Choroid plexus epithelial cell (primary cell): ENCODE results near the gene EPS8L2.

Source experiments
- DNase-seq: peaks from one replicate; pipeline ENCODE4 v3.0.0-alpha.2; 2010; ENCODE audit warnings: low read depth
- H3K4me3 ChIP-seq: 2 replicates; pipeline ENCODE4 v1.5.1; 2011; ENCODE audit warnings: low read depth, mild to moderate bottlenecking, control low read depth, low read length, moderate library complexity
- CTCF ChIP-seq: conservative IDR thresholded peaks from 2 replicates; pipeline ENCODE4 v1.5.1; 2011; ENCODE audit warnings: low read depth, mild to moderate bottlenecking, control low read depth, inconsistent platforms, low read length, moderate library complexity

EPS8L2 gene

GRCh38 chr11:704228-704674 is 1.8 kb upstream of the EPS8L2 start:
- H3K4me3 ChIP-seq: no peak overlapping the region
- no peak for TF ChIP-seq CTCF
- DNase-seq: no peak

GRCh38 chr11:704781-705645 is 1.0 kb upstream of the EPS8L2 start:
- DNase-seq: no peak
- H3K4me3 ChIP-seq: no peak overlapping the region
- no peak for TF ChIP-seq CTCF

GRCh38 chr11:706439-706956 is 467 bp downstream of the EPS8L2 start:
- H3K4me3 ChIP-seq: peak overlapping the region; percentile 55
- DNase-seq: peak; percentile 24
- no peak for TF ChIP-seq CTCF

GRCh38 chr11:706957-707816 is 1.2 kb downstream of the EPS8L2 start:
- H3K4me3 ChIP-seq: peak overlapping the region; percentile 55
- peak; percentile 17 for DNase-seq
- TF ChIP-seq CTCF: no peak

GRCh38 chr11:707817-708420 is 1.9 kb downstream of the EPS8L2 start:
- no peak overlapping the region for H3K4me3 ChIP-seq
- peak; percentile 32 for DNase-seq
- no peak for TF ChIP-seq CTCF

GRCh38 chr11:708511-708910 is 2.5 kb downstream of the EPS8L2 start:
- no peak for DNase-seq
- no peak overlapping the region for H3K4me3 ChIP-seq
- TF ChIP-seq CTCF: no peak
